GM12891 (cell line): ENCODE results near the gene SEMA4G.

Experiments
- DNase-seq: peaks from one replicate; pipeline ENCODE4 v3.0.0; 2011; ENCODE audit warnings: low spot score; ENCODE audit not compliant: insufficient read length
- FAIRE-seq: peaks from 2 replicates; lab custom pipeline; 2011; peaks lifted over from hg19 to GRCh38; lab: Jason Lieb, UNC
- PAX5 ChIP-seq: IDR thresholded peaks from 2 replicates; pipeline ENCODE4 v1.6.1; 2011; ENCODE audit warnings: low read length, moderate library complexity, mild to moderate bottlenecking; ENCODE audit not compliant: insufficient read depth, severe bottlenecking
- POLR2A ChIP-seq: IDR thresholded peaks from 2 replicates; pipeline ENCODE4 v1.6.1; 2011; ENCODE audit warnings: low read depth, low read length, control low read depth
- POLR2AphosphoS5 ChIP-seq: IDR thresholded peaks from 2 replicates; pipeline ENCODE4 v1.6.1; 2011; ENCODE audit warnings: low read depth, low read length, control low read depth
- POU2F2 ChIP-seq: IDR thresholded peaks from 2 replicates; pipeline ENCODE4 v1.6.1; 2011; ENCODE audit warnings: low read depth, mild to moderate bottlenecking, control low read depth, low read length, moderate library complexity
- SPI1 ChIP-seq: IDR thresholded peaks from 2 replicates; pipeline ENCODE4 v1.6.1; 2011; ENCODE audit warnings: low read depth, low read length, control low read depth
- TAF1 ChIP-seq: IDR thresholded peaks from 2 replicates; pipeline ENCODE4 v1.6.1; 2011; ENCODE audit warnings: low read depth, low read length, control low read depth

SEMA4G gene

DNA sequence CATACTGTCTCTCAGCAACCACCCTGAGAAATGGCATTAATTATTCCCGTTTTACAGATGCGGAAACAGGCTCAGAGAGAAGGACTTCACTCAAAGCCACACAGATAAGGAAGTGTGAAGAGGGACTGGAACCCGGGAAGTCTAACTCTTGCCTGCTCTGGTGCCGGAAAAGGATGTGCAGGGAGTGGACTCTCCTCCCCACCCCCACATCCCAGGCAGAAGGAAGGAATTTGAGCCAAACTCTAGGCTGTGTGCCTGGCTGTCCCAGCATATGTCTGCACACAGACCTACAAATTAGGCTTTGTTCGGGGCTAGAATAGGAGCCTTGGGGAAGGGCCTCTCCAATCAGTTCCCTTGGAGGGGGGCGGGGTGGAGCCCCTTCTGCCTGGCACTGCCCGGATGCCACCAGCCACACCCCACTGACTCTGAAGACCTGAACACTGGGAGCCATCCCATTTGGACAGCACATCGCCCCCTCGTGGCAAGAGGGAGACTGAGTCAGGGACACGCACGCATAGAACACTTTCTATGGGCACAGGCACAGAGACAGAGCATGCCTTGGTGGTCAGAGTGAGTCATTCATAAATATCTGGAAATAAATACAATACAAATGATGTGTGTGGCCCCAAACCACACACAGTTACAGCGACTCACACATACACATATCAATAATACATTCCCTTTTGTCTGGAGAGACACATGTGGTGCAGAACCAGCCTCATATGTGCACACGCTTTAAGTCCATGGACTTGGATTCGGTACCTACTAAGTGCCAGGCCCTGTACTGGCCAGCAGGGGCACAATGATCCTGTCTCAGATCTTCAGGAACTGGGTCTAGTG is 43.4 kb downstream of the SEMA4G start:
- FAIRE-seq (peak; percentile 99), DNase-seq (no peak)
- TF ChIP-seq SPI1 = no peak
- 0 out of 2 replicates have a peak, but pooled peaks have one; percentile 13 for TF ChIP-seq POU2F2

DNA sequence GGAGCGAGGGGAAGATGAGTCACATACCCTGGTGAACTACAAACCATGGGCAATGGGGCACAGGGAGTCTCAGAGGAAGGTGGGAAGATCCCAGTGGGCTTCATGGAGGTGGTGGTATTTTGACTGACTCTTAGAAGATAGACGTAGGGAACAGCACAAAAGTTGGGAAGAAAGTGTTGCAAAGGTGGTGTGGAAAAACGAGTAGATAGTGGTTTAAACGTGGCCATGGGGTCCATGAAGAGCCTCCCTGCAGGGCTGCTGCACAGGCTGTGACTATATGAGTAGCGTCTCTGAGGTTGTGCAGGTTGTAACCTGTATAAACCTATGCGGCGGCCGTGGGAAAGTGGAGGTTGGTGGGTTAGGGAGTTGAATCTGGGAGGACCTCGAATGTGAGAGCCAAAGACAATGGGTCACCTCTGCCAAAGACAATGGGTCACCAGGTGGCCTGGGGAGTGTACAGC is 44.1 kb downstream of the SEMA4G start:
- FAIRE-seq (no peak), DNase-seq (no peak)
- TF ChIP-seq POU2F2 (no peak), SPI1 (no peak), PAX5 (no peak), POLR2A (no peak), POLR2AphosphoS5 (no peak), TAF1 (no peak)

DNA sequence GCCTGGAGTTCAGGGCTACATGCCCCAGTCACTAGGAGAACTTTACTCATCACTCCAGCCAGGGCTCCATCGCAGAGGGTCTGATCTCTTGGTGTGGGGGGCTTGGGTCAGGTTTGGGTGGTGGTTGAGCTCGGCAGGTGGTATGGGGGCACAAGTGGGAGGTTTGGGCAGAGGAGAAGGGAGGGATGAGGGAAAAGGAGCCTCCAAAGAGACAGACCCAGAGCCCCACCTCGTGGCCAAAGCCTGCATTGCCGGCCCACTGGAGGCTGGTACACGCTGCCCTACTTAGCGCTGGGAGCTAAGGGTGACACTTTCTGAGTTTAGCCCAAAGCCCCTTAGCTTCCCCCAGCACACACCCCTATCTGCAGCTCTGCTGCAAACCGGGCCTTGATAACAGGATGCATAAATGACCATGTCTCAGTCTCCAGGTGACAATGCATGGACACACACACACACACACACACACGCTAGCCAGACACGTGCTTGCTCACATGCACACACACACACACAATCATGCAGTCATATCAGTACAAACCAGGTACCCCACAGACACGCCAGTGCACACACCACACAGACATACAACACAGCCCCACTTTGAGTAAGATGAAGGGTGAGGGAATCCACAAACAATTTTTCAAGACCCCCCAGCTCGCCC is 45.1 kb downstream of the SEMA4G start:
- DNase-seq (no peak), FAIRE-seq (peak; percentile 85)
- TF ChIP-seq SPI1 (no peak), POLR2AphosphoS5 (no peak), POU2F2 (no peak), TAF1 (no peak), PAX5 (no peak), POLR2A (no peak)

DNA sequence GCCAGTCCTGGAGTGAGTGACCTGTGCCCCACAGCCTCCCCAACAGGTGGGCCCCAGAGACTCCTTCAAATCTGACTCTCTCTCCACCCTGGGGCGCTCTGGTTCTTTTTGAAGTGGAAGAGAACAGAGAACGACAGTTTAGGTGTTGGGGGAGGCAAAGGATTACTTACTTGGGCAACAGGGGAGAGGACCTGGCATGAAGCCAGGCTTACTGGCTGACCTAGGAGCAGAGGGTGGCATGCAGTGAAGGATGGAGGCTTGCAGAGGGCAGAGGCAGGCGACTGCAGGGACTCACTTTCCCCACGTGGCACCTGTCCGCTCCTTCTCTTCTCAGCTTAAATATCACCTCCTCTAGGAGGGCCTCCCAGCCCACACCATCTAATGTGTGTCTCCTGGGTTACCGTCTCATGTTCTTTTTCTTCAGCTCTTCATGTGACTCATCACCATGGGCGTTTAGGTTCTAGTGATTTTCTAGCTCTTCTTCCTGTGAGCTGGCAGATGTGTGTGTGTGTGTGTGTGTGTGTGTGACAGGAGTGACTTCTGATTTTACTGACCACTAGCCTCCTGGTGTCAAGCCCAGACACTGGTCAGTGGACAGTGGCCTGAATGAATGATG is 45.8 kb downstream of the SEMA4G start:
- DNase-seq (no peak), FAIRE-seq (no peak)
- TF ChIP-seq SPI1 = no peak
- TF ChIP-seq POLR2AphosphoS5 = no peak
- TF ChIP-seq PAX5 = no peak
- TF ChIP-seq POU2F2 = no peak
- TF ChIP-seq POLR2A = no peak
- TF ChIP-seq TAF1 = no peak

DNA sequence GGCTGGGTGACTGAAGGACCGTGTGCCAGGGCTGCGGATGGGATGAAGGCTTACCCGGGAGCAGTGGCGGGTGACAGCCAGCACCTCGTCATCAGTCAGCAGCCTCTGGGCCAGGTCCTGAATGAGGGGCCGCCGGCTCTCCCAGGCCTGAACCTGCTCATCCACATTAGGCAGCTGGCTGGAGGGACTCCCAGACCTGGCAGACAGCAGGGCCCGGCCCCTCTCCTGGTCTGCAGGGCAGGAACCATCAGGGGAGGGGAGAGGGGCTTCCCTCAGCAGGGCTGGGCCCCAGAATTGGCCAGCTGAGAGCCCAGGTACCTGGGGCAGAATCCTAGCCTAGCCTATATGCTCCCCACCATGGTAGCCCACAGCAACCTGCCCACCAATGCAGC is 46.3 kb downstream of the SEMA4G start:
- no peak for DNase-seq
- no peak for FAIRE-seq
- TF ChIP-seq POU2F2 (no peak), PAX5 (no peak), SPI1 (no peak), TAF1 (no peak), POLR2AphosphoS5 (no peak), POLR2A (no peak)

DNA sequence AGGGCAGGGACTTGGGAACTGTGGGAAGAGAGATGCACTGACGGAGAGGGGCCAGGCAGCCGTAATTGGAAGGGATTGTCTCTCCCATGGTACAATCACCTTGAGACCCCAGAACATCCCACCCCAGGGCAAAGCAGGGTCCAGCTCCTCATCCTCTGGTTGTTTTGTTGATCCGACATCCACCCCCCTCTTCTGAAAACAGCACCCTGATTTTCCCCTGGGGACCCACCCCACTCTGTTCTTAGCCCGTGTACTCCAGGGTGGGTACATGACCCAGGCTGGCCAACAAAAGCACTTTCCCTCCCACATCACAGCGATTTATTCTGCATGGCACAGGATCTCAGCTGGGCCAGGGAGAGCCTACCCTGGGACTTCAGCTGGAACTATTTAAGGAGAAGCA is 47.5 kb downstream of the SEMA4G start:
- DNase-seq (no peak), FAIRE-seq (no peak)
- no peak for TF ChIP-seq PAX5
- no peak for TF ChIP-seq SPI1
- TF ChIP-seq POLR2A = no peak
- TF ChIP-seq TAF1 = no peak
- no peak for TF ChIP-seq POLR2AphosphoS5
- TF ChIP-seq POU2F2 = no peak

DNA sequence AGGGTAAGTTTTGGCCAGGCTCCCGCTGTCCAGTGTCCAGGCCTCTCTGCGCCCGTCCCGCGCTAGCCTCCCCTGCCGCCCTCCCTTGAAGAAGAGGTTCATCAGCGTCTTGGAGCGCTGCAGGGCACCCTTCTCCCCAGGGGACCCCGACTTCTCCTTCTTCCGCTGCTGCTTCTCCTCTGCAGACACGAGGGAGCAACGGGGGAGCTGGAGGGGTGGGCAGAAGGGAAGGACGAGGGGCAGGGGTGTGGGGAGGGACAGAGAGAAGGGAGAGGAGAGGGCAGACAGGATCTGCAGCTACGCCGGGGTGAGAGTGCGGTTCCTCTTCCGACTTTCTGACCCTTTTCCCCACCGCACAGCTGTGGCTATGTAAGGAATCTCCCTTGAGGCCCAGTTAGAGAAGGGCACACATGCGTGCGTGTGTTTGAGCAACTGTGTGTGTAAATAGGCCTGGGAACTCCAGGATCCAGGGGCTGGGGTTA is 48.9 kb downstream of the SEMA4G start:
- FAIRE-seq (no peak), DNase-seq (no peak)
- TF ChIP-seq POLR2A = no peak
- no peak for TF ChIP-seq TAF1
- no peak for TF ChIP-seq POLR2AphosphoS5
- no peak for TF ChIP-seq SPI1
- TF ChIP-seq PAX5 = no peak
- TF ChIP-seq POU2F2 = no peak

DNA sequence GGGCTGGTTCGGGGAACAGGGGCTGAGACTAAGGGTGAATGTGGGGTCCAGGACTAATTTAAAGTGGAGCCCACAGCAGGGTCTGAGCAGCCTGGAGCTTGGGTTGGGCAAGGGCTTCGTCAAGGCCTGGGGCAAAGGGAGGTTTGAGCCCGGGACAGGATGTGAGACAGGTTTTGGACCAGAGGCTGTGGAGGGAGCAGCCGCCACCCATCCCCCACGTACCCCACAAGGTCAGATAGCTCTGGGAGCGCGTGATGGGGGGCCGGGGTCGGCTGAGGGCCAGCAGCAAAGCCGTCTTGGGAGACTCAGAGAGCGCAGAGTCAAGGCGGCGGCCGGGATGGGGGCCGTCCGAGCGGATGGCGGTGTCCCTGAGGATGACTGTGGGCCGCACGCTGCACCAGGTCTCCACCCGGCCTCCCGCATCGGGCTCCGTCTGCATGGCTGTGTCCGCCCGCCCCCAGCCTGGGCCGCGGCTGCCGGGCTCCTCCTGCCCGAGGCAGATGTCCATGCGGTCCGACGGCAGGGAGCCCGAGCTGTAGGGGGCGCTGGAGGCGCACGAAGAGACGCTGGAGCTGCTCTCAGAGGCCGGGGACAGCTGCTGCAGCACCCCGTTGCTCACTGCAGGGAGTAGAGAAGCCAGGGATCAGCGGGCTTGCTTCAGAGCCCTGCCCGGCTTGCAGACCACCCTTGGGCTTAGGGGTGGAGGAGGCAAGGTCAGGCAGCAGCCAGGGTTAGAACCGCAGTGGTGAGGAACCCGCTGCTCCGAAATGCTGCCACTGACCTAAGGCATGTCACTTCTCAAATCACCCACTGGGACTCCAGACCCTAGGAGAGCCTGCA is 49.5 kb downstream of the SEMA4G start:
- no peak for TF ChIP-seq TAF1
- no peak for TF ChIP-seq POU2F2
- TF ChIP-seq PAX5 = no peak
- TF ChIP-seq POLR2AphosphoS5 = no peak
- TF ChIP-seq POLR2A = no peak
- TF ChIP-seq SPI1 = no peak
- DNase-seq (peak; percentile 83), FAIRE-seq (peak; percentile 38)
